PC-3 (cell line): ENCODE measurements around the gene TTC39A. TPM values are rescaled to one million over a fixed set of nuclear protein-coding genes. Genes with fewer than 3 reads are reported as not detected.

Experiments
- ATAC-seq: fragments of 200-7000 bp; cut with Tn5 transposase; 2 replicates; pipeline ENCODE4 v1.9.1; 2020; ENCODE audit warnings: mild to moderate bottlenecking, moderate library complexity
- BruUV-seq: library from RNA; stranded (reverse); fragments of 400-500 nt; replicated peaks from 2 replicates; lab custom pipeline; 2021; lab: Mats Ljungman, UMichigan
- CTCF ChIA-PET: fragments of 300-600 bp; sonication (Branson Sonifier 250); formaldehyde crosslinking; loops from one replicate; lab custom pipeline; 2022; ENCODE audit warnings: antibody characterized with exemption; lab: Charles Lee
- POLR2A ChIA-PET: fragments of 300-600 bp; sonication (Branson Sonifier 250); formaldehyde crosslinking; loops from one replicate; lab custom pipeline; 2022; ENCODE audit warnings: antibody characterized with exemption; ENCODE audit not compliant: unreplicated experiment; lab: Charles Lee
- DNase-seq: peaks from one replicate; pipeline ENCODE4 v3.0.0-alpha.2; 2015
- H2AFZ ChIP-seq: fragments of 300-600 bp; sonication (generic); 2 replicates; pipeline ENCODE4 v1.6.0; 2016; ENCODE audit warnings: antibody characterized with exemption, low read length
- H3F3A ChIP-seq: fragments of 300-600 bp; sonication (generic); one replicate; pipeline ENCODE4 v1.6.0; 2017; ENCODE audit warnings: antibody characterized with exemption, low read length, control low read depth, mild to moderate bottlenecking; ENCODE audit not compliant: unreplicated experiment
- H3K27ac ChIP-seq: fragments of 300-600 bp; sonication (generic); 2 replicates; pipeline ENCODE4 v1.5.1; 2016; ENCODE audit warnings: mild to moderate bottlenecking, low read length
- H3K27me3 ChIP-seq: fragments of 300-600 bp; sonication (generic); 2 replicates; pipeline ENCODE4 v1.6.1; 2016; ENCODE audit warnings: low read length, mixed read lengths
- H3K36me3 ChIP-seq: fragments of 300-600 bp; sonication (generic); 2 replicates; pipeline ENCODE4 v1.6.1; 2016; ENCODE audit warnings: low read depth, mixed run types, low read length, mixed read lengths
- H3K4me1 ChIP-seq: fragments of 300-600 bp; sonication (generic); 2 replicates; pipeline ENCODE4 v1.5.1; 2016; ENCODE audit warnings: low read length; ENCODE audit not compliant: insufficient read depth
- H3K4me2 ChIP-seq: fragments of 300-600 bp; sonication (generic); 2 replicates; pipeline ENCODE4 v1.6.0; 2016; ENCODE audit warnings: low read length
- H3K4me3 ChIP-seq: fragments of 300-600 bp; sonication (generic); 2 replicates; pipeline ENCODE4 v1.5.1; 2016; ENCODE audit warnings: mild to moderate bottlenecking, low read length, mixed read lengths
- H3K79me2 ChIP-seq: fragments of 300-600 bp; sonication (generic); 2 replicates; pipeline ENCODE4 v1.6.1; 2017; ENCODE audit warnings: low read length, mixed read lengths
- H3K9ac ChIP-seq: fragments of 300-600 bp; sonication (generic); 2 replicates; pipeline ENCODE4 v1.6.0; 2016; ENCODE audit warnings: mild to moderate bottlenecking, low read length
- H3K9me2 ChIP-seq: fragments of 300-600 bp; sonication (generic); replicated peaks from 2 replicates; pipeline ENCODE4 v1.6.1; 2016; ENCODE audit warnings: mixed run types, low read length, mixed read lengths
- H3K9me3 ChIP-seq: fragments of 300-600 bp; sonication (generic); 2 replicates; pipeline ENCODE4 v1.6.1; 2016; ENCODE audit warnings: low read length, mixed read lengths
- H4K20me1 ChIP-seq: fragments of 300-600 bp; sonication (generic); 2 replicates; pipeline ENCODE4 v1.6.1; 2016; ENCODE audit warnings: low read length, mixed read lengths
- CTCF ChIP-seq: fragments of 300-600 bp; sonication (generic); conservative IDR thresholded peaks from 2 replicates; pipeline ENCODE4 v1.5.1; 2017; ENCODE audit warnings: antibody characterized with exemption, low read depth, mild to moderate bottlenecking, low read length
- EZH2 ChIP-seq: fragments of 300-600 bp; sonication (generic); IDR thresholded peaks from one replicate; pipeline ENCODE4 v1.6.1; 2017; ENCODE audit warnings: antibody characterized with exemption, mild to moderate bottlenecking, low read length; ENCODE audit not compliant: unreplicated experiment
- EZH2phosphoT487 ChIP-seq: fragments of 300-600 bp; sonication (generic); IDR thresholded peaks from 2 replicates; pipeline ENCODE4 v1.6.1; 2018; ENCODE audit warnings: mild to moderate bottlenecking, antibody characterized with exemption, low read length, borderline replicate concordance
- intact Hi-C: fragments of 100-400 bp; cut with micrococcal nuclease; formaldehyde crosslinking; loops from 2 replicates; pipeline ENCODE4 v1.9.0; 2023
- total RNA-seq: library from RNA; depleted of rRNA; stranded (reverse); fragments of >200 nt; gene quantifications from 2 replicates; pipeline ENCODE4 v1.2.3, GENCODE V29; 2014

The TTC39A gene
- total RNA-seq, 1 experiment from 2014 or later = 11.1 TPM

- intact Hi-C loops = no loop called here
- H3K4me2 ChIP-seq = no peak overlapping the region
These were observed 14.1 kb downstream of the TTC39A start for GRCh38 chr1:51316113-51316845.

GRCh38 chr1:51314974-51315373, 15.4 kb downstream of the TTC39A start:
- no peaks in the 10 kb centered on the region for H4K20me1 ChIP-seq
- BruUV-seq = no TSS peak
- no peaks in the 10 kb centered on the region for H3K36me3 ChIP-seq
- H3K27ac ChIP-seq = peak overlapping the region; percentile 96
- intact Hi-C loops = no loop called here
- peak overlapping the region; percentile 77 for H3K4me2 ChIP-seq
- H3K9me3 ChIP-seq = no peaks in the 10 kb centered on the region
- no peak overlapping the region for H3K4me3 ChIP-seq
- TF ChIP-seq EZH2phosphoT487 (no peak), EZH2 (no peak), CTCF (no peak)
- H3K9me2 ChIP-seq = no peaks in the 10 kb centered on the region
- no peak overlapping the region for H2AFZ ChIP-seq
- POLR2A ChIA-PET = interaction anchor here (0.6 kb wide), 1 partner anchor 517 kb away, joined by 4 read pairs; no protein-coding TSS in a partner anchor
- no peaks in the 10 kb centered on the region for H3F3A ChIP-seq
- peaks cover 30% of the 10 kb centered on the region for H3K4me1 ChIP-seq
- H3K27me3 ChIP-seq = no peaks in the 10 kb centered on the region
- CTCF ChIA-PET = no interaction called here
- no peak for ATAC-seq
- no peak for DNase-seq
- H3K9ac ChIP-seq = peak overlapping the region; percentile 75; the same call in 1 of the 2 replicates
- no peaks in the 10 kb centered on the region for H3K79me2 ChIP-seq

More at GRCh38 chr1:51316113-51316845, 14.1 kb downstream of the TTC39A start:
- Histone ChIP-seq H3K79me2 (no peaks in the 10 kb centered on the region), H3K27ac (no peak overlapping the region), H3K4me1 (peaks cover 25% of the 10 kb centered on the region), H4K20me1 (no peaks in the 10 kb centered on the region), H2AFZ (no peak overlapping the region), H3K9ac (no peak overlapping the region), H3K9me3 (no peaks in the 10 kb centered on the region), H3K4me3 (no peak overlapping the region), H3F3A (no peaks in the 10 kb centered on the region), H3K9me2 (no peaks in the 10 kb centered on the region), H3K36me3 (no peaks in the 10 kb centered on the region), H3K27me3 (no peaks in the 10 kb centered on the region)
- no peak for DNase-seq
- CTCF ChIA-PET = no interaction called here
- no TSS peak for BruUV-seq
- POLR2A ChIA-PET = no interaction called here
- no peak for TF ChIP-seq EZH2phosphoT487
- no peak for TF ChIP-seq EZH2
- no peak for TF ChIP-seq CTCF
- no peak for ATAC-seq
